LoVo (cell line): ENCODE measurements around the gene ANGPTL2.
"Not testable (repeated sequence)": the region's sequence is repeated elsewhere in the genome, so short reads cannot be mapped to it uniquely, and the experiment has no call there.

Experiments
- DNase-seq: peaks from one replicate; pipeline ENCODE4 v3.0.0-alpha.2; 2016; ENCODE audit warnings: low spot score

ANGPTL2 gene

DNA sequence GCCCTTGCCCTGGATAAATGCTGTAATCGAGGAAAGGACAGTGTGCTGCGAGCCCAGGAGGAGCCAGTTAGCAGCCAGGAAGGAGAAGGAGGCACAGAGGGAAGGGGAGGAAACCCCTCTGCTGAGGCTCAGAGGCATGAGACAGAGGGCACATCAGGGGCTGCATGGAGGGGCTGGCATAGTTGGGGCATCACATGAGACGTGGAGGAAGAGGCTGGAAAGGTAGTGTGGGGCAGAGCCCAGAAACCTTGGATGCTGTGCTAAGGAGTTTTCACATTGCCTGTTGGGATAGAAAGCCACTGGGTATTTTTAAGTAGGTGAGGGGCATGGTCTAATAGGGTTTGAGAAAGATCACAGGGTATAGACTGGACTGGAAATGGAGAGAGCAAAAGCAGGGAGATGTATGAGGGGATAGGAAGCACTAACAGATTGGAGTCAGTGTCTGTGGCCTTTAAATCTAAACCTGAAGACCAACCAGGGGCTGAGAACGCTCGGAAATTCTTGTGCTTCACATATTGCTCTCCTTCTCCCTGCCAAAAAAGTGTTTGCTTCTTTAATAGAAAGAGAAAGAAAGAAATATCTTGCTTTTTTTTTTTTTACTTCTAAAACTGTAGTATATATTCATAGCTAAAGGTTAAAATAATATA is 33.0 kb upstream of the ANGPTL2 start:
- no peak for DNase-seq

DNA sequence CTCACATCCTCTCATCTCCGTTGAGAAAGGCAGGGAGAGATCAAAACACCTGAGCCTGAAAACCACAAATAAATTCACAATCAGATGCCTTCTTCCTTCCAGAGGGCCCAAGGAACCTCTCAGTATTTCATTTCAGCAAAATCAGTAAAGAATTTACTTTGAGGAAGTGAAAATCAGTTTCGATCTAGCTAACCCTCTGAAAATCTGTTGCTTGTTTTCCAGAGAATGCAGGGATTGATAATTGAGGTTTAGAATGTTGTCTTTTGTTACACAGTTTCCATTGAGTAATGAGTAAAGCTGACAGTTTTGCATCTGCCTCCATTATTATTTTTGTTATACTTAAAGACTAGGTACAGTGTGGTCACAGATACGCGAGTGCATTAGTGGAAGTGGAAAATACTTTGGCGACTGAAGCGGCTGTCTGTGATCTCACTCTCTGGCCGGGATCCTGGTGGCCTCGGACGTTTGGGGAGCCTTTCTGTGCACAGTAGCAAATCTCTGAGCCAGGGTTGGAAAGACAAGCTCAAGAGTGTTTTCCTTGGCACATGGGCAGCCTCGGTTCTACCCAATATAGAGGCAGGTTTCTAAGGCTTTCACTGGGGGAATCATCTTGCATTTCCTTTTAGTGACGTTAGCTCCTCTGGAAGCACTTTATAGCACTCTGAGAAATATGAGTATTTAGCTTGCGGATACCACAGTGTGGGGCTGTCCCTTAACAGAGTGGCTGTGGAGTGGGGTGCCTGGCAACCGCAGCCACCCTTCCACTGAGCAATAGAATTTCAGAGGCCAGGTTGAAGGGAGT is 32.2 kb upstream of the ANGPTL2 start:
- DNase-seq = no peak

DNA sequence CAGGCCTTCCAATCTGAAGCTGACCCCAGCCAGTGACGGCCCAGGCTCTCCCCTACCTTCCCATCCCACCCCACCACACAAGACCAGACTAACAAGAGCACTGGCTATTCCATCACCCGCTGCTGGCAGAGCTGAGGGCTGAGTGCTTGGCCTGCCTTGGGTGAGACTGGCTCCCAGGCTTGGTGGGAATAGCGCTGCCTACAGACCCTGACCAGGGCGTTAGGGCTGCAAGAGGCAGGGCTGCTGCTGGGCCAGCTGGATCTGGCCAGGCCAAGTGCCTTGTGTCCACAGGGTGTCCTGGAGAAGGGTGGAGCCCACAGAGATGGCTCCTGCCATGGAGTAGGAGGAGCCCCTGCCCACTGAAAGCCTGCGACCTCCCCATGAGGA is 31.6 kb upstream of the ANGPTL2 start:
- DNase-seq = no peak

DNA sequence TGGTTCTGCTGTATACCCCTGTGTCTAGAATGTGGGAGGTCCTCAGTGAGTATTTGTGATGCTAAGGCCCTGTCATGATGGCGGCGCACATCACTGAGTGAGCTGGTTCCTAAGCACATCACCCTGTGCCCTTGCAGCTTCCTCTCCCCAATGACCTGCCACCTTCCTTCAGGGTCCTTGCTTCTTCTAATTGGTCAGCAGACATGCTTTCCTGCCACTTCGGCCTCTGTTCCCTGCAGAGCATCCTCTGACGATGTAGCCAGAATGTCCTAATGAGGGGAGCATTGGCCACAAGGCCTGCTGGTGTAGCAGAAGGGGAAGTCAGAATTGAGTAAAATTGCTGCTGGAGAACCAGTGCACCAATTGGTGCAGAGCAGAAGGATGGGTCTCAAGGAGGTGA is 31.1 kb upstream of the ANGPTL2 start:
- no peak for DNase-seq

DNA sequence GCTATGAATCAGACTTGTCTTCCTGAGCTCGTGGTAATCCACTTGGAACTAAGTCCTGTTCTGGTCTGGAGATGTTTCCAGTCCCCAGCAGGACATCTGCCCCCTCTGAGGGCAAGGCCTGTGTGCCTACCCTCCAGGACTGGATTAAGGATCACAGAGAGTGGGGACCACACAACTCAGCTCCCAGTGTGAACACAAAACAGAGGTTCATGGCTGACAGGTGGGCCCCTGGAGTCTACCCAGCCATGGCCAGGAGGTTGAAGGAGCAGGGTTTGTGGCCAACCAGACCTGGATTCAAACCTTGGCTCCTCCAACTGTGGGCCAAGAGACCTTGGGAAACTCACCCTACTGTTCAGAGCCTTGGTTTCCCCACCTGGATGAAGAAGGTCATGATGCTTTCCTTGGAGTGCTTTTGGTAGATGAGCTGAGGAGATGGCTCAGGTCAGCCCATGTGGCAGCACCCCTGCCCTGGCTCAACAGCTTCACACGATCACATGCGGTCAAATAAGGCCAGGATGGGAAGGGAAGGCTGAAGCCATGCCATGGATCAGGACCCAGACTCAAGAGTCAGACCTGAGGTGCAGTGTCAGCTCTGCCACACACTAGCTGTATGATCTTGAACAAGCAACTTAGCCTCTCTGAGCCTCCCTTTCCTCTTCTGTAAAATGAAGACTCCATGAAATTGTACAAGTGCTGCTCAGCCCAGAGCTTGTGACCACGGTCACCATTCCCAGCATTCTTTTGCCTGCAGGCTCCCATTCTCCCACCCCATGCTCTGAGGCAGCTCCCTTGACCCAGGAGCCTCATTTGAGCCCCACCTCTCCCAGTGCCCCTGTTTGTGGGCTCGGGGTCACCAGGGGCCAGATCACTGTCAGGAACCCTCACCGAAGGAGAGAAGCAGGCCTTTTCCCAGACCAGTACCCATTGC is 27.3 kb upstream of the ANGPTL2 start:
- no peak for DNase-seq

DNA sequence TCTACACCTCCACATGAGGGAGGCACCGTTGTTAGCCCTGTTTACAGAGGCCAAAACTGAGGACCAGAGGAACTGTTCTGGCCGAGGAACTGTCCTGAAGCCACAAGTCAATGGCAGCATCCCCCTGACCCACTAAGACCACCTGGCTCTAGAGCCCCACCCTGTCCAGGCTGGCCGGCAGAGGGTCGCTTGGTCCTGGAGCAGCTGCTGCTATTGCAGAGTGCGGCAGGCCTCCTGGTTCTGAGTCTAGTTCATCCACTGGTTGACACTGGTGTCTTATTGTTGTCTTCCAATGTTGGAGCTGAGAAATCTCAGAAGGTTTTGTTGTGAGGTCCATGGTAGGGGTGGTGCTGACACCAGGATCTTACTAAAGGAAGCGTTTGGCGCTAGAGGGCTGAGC is 26.6 kb upstream of the ANGPTL2 start:
- no peak for DNase-seq

DNA sequence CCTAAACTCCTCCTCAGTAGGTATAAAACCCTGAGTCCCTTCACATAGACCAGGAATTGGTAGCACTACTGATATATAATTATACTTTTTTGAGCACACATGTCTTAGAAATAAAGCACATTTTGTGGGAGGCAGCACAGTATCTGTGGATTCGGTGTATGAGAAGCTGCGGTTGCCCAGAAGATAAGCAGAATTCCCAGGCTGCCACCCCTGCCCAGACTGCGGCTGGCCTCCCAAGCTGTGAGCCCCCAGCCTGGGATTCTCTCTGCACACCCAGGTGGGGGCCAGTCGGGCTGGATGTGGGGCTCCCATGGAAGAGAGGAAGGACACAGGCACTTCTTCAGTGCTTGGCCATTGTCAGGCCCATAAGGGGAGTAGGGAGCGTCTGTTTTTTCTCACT is 25.6 kb upstream of the ANGPTL2 start:
- no peak for DNase-seq

DNA sequence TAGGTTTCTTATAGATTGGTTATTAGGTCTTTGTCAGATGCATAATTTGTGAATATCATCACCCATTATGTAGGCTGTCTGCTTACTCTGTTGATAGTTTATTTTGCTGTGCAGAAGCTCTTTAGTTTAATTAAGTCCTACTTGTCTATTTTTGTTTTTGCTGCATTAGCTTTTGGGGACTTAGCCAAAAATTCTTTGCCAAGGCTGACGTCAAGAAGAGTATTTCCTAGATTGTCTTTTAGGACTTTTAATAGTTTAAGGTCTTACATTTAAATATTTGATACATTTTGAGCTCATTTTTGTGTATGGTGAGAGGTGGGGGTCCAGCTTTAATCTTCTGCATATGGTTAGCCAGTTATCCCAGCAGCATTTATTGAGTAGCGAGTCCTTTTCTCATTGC is 24.8 kb upstream of the ANGPTL2 start:
- no peak for DNase-seq

DNA sequence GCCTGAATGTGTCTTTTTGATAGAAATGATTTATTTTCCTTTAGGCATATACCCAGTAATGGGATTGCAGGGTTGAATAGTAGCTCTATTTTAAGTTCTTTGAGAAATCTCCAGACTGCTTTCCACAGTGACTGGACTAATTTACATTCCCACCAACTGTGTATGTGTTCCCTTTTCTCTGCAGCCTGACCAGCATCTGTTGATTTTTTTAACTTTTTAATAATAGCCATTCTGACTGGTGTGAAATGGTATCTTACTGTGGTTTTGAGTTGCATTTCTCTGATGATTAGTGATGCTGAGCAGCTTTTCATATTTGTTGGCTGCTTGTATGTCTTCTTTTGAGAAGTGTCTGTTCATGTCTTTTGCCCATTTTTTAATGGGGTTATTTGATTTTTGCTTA is 24.4 kb upstream of the ANGPTL2 start:
- not testable (repeated sequence) for DNase-seq

DNA sequence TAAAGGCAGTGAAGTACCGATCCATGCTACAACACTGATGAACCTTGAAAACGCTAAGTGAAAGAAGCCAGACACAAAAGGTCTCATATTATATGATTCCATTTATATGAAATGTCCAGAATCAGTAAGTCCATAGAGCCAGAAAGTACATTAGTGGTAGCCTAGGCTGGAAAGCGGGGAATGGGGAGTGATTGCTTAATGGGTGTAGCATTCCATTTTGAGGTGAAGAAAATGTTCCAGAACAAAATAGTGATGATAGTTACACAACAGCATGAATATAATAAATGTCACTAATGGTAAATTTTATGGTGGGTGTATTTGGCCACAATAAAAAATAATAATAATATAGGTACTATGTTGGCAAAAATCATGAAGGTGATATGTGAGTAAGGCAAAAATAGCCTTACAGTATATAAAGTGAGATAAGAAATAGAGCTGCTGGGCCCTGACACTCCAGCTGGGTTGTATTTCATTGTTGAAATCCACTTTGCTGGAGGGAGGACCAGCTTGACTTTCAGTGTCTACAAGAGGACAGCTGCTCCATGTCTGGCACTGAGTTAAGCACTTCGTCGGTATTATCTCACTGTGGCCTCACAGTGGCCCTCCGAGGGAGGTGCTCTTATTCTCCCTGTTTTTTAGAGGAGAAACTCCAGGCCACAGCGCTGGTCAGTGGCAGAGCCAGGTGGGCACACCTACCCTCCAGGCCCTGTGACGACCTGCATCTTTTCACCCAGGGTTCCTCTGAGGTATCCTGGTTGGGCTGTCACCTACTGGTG is 22.4 kb upstream of the ANGPTL2 start:
- no peak for DNase-seq

DNA sequence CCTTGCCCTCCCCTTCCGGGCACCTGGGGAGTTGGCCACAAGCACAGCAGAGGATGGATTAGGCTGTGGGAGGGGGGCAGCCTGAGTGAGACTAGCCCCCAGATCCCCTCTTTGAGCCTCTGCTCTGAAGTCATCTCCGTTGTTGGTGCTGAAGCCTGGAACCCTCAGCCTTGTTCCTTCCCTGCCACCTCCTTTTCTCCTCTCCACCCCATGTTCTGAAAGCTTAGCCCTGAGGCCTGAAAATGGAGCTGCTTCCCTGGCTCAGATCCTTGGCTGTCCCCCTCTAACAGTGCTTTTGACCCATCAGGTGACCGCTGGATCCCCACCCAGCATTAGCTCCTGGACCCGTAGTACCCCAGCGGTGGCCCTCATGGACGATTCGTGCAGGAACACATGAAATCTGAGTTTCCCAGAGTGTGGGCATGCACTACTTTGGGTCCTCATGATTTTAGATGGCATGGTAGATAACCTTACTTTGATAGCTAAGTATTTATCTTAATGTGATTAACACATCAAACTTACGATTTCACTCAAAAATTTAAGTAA is 21.6 kb upstream of the ANGPTL2 start:
- no peak for DNase-seq

DNA sequence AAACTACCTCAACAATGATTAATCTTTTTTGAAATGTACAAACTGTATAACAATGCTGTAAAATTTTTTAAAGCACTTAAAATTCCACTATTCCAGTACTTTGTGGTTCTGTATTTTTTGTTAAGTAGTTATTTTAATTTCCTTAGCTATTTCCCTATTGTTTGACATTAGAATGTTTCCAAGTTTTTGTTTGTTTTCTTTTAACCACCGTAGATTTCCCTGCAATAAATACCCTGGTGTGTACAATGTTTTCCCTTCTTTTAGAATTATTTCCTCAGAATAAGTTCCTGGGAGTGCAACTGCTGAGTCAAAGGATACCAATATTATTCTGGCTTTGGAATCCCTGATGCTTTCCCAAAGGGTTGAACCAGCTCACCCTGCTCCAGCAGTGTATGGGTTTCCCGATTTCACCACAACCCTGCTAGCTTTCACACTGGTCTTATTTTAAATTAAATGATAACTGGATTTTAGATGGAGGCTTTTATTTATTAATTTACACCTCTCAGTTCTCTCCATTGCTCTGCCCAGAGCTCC is 20.6 kb upstream of the ANGPTL2 start:
- DNase-seq = no peak

DNA sequence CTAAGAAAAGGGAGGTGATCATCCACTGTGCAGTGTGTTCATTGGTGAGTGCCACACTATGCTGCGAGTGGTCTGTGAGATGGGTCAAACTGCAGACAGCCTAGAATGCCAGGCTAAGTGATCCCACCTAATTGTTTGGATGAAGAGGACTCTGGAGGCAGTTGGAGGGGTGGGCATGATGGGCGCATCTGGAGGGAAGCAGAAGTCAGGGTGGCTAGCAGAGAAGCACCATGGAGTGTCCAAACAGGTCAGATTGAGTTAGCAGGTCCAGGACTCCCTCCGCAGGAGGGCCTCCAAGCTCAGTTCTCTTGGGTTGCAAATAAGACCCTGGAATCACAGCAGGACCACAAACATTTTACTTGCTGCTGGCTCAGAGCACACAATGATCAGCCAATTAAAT is 19.9 kb upstream of the ANGPTL2 start:
- no peak for DNase-seq

DNA sequence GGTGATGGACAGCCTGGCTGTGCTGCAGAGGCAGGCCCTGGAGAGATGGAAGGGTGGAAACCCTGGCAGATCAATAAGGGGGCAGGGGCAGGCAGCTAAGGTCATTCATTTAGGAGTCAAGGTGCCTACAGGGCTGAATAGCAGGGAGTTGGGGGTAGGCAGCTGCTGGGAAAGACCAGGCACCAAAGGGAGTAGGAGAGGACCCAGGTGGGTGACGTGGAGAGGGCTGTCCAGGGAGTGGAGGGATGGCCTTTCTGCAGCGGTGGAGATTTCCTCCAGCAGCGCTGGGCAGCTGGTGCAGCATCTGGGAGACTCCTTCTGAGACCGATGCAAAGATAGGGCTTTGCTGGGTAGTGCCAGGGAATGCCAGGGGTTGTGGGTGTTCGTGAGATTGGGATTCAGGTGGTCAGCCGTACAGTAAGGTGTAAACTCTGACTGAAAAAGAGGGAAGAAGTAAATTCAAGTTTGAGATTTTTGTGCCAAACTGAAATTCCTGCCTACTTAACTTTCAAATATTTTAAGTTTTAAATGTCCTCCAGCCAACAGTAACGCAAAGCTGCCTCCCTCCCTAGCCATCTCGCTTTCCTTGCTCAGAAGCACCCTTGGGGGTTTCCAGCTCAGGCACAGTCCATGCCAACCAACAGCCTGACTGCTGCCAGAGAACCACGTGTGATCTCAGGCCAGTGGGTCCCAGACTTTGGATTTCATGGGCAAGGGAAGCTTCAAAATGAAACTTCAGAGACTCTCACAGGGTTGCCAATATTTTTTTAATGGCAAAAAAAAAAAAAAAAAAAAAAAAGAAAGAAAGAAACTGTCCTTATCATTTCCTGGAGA is 18.6 kb upstream of the ANGPTL2 start:
- DNase-seq = no peak

DNA sequence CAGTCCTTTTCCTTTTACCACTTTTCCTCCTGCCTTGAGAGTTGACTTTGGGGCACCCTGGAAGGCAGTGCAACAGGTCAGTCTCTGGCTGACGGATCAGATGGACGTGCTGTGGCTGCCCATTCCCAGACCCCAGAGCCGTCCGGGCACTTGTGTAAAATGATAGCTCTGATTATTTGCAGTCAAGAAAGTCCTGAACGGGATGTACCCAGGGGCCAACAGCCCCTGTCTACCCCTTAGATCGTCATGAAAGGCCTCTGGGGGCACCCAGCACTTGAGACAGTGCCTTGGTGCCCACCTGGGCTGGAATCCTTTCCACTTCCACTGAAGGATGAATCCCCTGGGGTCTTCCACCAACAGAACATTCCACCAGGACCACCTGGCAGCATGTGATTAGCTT is 17.7 kb upstream of the ANGPTL2 start:
- DNase-seq = no peak

DNA sequence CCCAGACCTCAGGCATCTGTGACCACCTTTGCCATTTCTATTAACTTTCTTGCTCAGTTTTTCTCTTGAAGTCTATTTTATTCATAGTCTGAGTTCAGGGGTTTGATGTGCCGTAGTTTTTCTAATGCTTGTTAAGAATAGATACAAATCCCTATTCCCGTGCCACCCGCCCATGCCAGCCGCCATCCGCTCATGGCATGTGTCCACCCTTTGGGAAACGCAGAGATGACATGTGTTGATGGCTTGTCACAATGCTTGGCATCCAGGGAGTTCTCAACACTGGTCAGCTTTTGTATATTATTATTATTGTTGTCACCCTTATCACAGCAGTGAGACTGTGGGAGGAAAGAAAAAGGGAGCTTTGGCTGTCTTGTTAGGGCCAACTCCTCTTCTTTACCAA is 17.3 kb upstream of the ANGPTL2 start:
- no peak for DNase-seq

DNA sequence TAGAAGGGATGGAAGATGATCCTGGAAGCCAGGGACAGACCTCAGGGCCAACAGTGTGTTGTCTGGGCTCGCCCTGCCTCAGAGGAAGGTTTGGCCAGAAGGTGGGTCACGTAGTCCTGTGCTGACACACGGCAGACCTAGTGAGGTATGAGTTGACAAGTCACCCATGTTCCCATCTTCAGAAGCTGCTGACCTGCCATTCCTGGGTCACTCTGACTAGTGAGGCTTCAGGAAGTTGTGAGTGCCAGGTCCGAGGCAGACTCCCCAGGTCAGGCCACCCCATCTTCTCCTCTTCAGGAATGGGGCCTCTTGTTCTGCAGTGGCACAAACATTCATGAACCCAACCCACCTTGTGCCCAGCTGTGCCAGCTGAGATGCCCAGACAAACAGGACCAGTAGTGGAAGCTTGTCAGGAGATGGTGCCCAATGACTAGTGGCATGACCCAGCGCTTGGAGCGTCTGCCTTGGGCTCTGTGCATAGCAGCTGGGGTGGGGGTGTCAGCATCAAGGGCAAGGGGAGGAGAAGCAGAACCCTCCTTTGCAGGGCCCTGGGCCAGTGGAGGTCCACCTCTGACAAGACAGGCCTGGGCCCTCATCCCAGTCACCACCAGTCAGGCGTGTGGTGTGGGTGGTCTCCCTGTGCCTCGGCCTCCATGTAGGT is 16.8 kb upstream of the ANGPTL2 start:
- no peak for DNase-seq

DNA sequence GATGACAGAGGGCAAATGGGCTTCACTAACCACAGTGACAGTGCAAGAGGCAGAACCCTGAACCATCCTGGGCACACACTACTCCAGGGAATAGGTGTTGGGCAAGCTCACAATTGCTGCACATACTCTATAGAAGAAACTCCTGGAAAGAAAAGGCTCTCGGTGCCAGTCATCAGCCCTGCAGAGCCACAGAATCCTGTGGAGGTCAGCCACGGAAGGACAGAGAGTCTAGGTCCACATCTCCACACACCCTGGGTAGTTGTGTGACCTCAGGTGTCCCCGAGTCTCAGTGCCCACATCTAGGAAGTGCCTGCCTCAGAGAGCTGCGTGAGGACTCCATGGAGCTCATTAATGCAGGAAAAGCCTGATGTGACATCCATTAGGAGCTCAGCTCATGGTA is 16.0 kb upstream of the ANGPTL2 start:
- no peak for DNase-seq

DNA sequence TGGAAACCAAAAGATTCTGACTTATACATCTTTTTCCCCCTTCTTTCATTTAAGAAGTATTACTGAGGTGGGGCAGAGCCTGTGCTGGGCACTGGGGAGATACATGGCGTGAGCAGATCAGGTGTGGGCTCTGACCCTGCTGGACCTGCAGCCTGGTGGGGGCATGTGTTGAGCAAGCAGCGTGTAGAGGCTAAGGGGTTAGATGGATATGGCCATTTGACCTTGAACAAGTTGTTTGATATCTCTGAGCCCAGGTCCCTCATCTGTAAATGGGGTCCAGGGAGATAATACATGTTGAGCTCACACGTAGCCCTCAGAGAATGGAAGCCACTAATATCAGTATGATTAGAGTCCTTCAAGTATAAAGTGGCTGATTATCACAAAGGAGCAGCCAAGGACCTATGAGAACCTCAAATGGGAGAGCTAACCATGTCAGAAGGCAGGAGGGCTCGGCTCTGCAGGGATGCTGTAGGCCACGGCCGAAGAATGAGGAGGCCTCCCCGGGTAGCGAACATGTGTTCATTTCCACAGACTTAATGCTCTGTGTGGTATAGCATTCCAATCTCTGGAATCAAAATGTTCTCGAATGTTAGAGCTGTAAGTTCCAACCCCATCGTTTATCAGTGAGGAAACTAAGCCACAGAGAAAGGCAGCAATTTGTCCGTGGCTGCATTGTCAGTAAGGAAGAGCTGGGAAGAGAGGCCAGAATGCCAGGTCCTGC is 15.4 kb upstream of the ANGPTL2 start:
- no peak for DNase-seq
